Cardiac muscle cell (in vitro differentiated cells and primary cell): ENCODE results near the gene STX7. TPM values are rescaled to one million over a fixed set of nuclear protein-coding genes. Genes with fewer than 3 reads are reported as not detected.
"Not testable (repeated sequence)": the region's sequence is repeated elsewhere in the genome, so short reads cannot be mapped to it uniquely, and the experiment has no call there.

Experiments used
- DNase-seq, 2 donors: peaks; one replicate each; pipeline versions ENCODE4 v3.0.0 to v3.0.0-alpha.2; 2010 to 2017; ENCODE audit warnings: low read depth in 1 of 2, low spot score in 1 of 2
- H3K27ac ChIP-seq: fragments of 200-600 bp; sonication (generic); 2 replicates; pipeline ENCODE4 v1.5.1; 2016
- H3K27me3 ChIP-seq: fragments of 200-600 bp; sonication (generic); 2 replicates; pipeline ENCODE4 v1.6.0; 2016; ENCODE audit warnings: control low read depth
- H3K36me3 ChIP-seq: fragments of 200-600 bp; sonication (generic); 2 replicates; pipeline ENCODE4 v1.5.1; 2016; ENCODE audit warnings: control low read depth
- H3K4me1 ChIP-seq: fragments of 200-600 bp; sonication (generic); 2 replicates; pipeline ENCODE4 v1.8.1; 2017; ENCODE audit warnings: low read depth, mild to moderate bottlenecking, mixed run types
- H3K4me3 ChIP-seq: fragments of 200-600 bp; sonication (generic); 2 replicates; pipeline ENCODE4 v1.5.1; 2016; ENCODE audit warnings: mild to moderate bottlenecking
- H3K9me3 ChIP-seq: fragments of 200-600 bp; sonication (generic); 2 replicates; pipeline ENCODE4 v1.5.1; 2017; ENCODE audit warnings: low read depth, mild to moderate bottlenecking, control low read depth
- CTCF ChIP-seq: IDR thresholded peaks from 2 replicates; pipeline ENCODE4 v1.5.1; 2012; ENCODE audit warnings: low read depth, mild to moderate bottlenecking, low read length
- polyA plus RNA-seq: library from polyadenylated mRNA; unstranded; fragments of >200 nt; fragmentation: Nextera tagmentation; extraction: Ambion mirVana; gene quantifications from 2 replicates; pipeline ENCODE4 v1.2.1, GENCODE V29; 2016
- total RNA-seq: library from RNA; depleted of rRNA; stranded (reverse); fragments of >200 nt; gene quantifications from 2 replicates; pipeline ENCODE4 v1.2.3, GENCODE V29; 2016

Gene STX7
- total RNA-seq (25.3 and 37.2 TPM in 2 replicates), polyA plus RNA-seq (28.6 and 44.9 TPM in 2 replicates)

- TF ChIP-seq CTCF: no peak
- Histone ChIP-seq H3K4me1 (peaks cover 14% of the 10 kb centered on the region), H3K27me3 (no peaks in the 10 kb centered on the region), H3K36me3 (no peaks in the 10 kb centered on the region), H3K27ac (peak within 1 kb of the TSS; percentile 15), H3K4me3 (peak within 1 kb of the TSS; percentile 65), H3K9me3 (no peaks in the 10 kb centered on the region)
- DNase-seq: peak; percentile 92 to 93
These were observed at the start of gene STX7 for GRCh38 chr6:132512638-132513632. TSS of gene STX7 (minus strand) at chr6:132513116. CDS start at chr6:132503530, 9,586 bp downstream.

- H3K9me3 ChIP-seq, H3K4me1 ChIP-seq, H3K4me3 ChIP-seq, H3K36me3 ChIP-seq, H3K27me3 ChIP-seq, H3K27ac ChIP-seq, DNase-seq: not testable (repeated sequence)
These were observed 47.2 kb upstream of the STX7 start for GRCh38 chr6:132560087-132560486.

DNA sequence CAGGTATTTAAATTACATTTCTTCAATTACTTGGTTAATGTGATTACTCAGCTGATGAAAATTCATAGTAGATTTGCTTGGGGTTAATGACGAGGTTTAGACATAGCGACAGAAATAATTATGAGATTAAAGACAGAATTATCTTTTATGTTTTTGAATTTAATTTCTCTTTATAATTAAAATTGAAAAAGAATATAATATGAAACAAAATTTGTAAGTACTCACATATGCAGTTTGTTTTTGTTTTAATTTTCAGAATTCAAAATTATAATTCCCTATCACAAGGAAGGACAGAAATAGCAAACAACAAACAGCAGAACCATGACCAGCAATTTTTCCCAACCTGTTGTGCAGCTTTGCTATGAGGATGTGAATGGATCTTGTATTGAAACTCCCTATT, 39.5 kb upstream of the STX7 start, which contains the start of gene TAAR8:
TAAR8 (plus strand) TSS at position 301 of the 400 bp plus-strand sequence; CDS start at position 322, 21 bp downstream.
- no peaks in the 10 kb centered on the region for H3K27me3 ChIP-seq
- no peaks in the 10 kb centered on the region for H3K9me3 ChIP-seq
- H3K4me3 ChIP-seq: no peak within 1 kb of the TSS
- H3K27ac ChIP-seq: no peak within 1 kb of the TSS
- H3K4me1 ChIP-seq: no peaks in the 10 kb centered on the region
- no peaks in the 10 kb centered on the region for H3K36me3 ChIP-seq
- no peak for TF ChIP-seq CTCF
- no peak for DNase-seq

GRCh38 chr6:132551214-132551613, 38.3 kb upstream of the STX7 start:
- H3K27ac ChIP-seq: no peak overlapping the region
- H3K9me3 ChIP-seq: no peaks in the 10 kb centered on the region
- no peaks in the 10 kb centered on the region for H3K36me3 ChIP-seq
- no peak for TF ChIP-seq CTCF
- H3K27me3 ChIP-seq: no peaks in the 10 kb centered on the region
- no peak overlapping the region for H3K4me3 ChIP-seq
- DNase-seq: no peak
- H3K4me1 ChIP-seq: no peaks in the 10 kb centered on the region

- Histone ChIP-seq H3K27ac (no peak overlapping the region), H3K36me3 (no peaks in the 10 kb centered on the region), H3K4me1 (no peaks in the 10 kb centered on the region), H3K27me3 (no peaks in the 10 kb centered on the region), H3K9me3 (no peaks in the 10 kb centered on the region), H3K4me3 (no peak overlapping the region)
- no peak for DNase-seq
- TF ChIP-seq CTCF: no peak
These were observed 36.0 kb upstream of the STX7 start for GRCh38 chr6:132548746-132549463.
